ENCODE results near the gene NRIP2.
A peak's percentile ranks its signal among the peaks of the same experiment; 100 is the strongest.

The NRIP2 gene

GRCh38 chr12:2845280-2845679 is 10.4 kb upstream of the NRIP2 start:
- no peak for DNase-seq (ENCODE audit: low read depth in 2 of 2)

- no peak for DNase-seq (ENCODE audit: low read depth in 2 of 2)
These were observed 10.0 kb upstream of the NRIP2 start for GRCh38 chr12:2844786-2845185.

- no peak for DNase-seq (ENCODE audit: low read depth in 2 of 2)
These were observed 8.1 kb upstream of the NRIP2 start for GRCh38 chr12:2842948-2843347.

GRCh38 chr12:2841056-2841650 is 6.3 kb upstream of the NRIP2 start:
- DNase-seq (ENCODE audit: low read depth in 2 of 2): no peak

- no peak for DNase-seq (ENCODE audit: low read depth in 2 of 2)
These were observed 1.7 kb upstream of the NRIP2 start for GRCh38 chr12:2836574-2836973.

- DNase-seq (ENCODE audit: low read depth in 2 of 2): no peak
These were observed 1.0 kb upstream of the NRIP2 start for GRCh38 chr12:2835691-2836403.

- no peak for DNase-seq (ENCODE audit: low read depth in 2 of 2)
These were observed 1.0 kb downstream of the NRIP2 start for GRCh38 chr12:2833810-2834209.

GRCh38 chr12:2833327-2833726 is 1.5 kb downstream of the NRIP2 start:
- no peak for DNase-seq (ENCODE audit: low read depth in 2 of 2)

- no peak for DNase-seq (ENCODE audit: low read depth in 2 of 2)
These were observed 2.2 kb downstream of the NRIP2 start for GRCh38 chr12:2832550-2833127.

GRCh38 chr12:2829275-2829674 is 5.6 kb downstream of the NRIP2 start:
- no peak for DNase-seq (ENCODE audit: low read depth in 2 of 2)

- DNase-seq (ENCODE audit: low read depth in 2 of 2): no peak
These were observed 7.9 kb downstream of the NRIP2 start for GRCh38 chr12:2826721-2827515.

GRCh38 chr12:2826036-2826435 is 8.8 kb downstream of the NRIP2 start:
- DNase-seq (ENCODE audit: low read depth in 2 of 2): no peak

- no peak for DNase-seq (ENCODE audit: low read depth in 2 of 2)
These were observed 9.7 kb downstream of the NRIP2 start for GRCh38 chr12:2825132-2825531.

- DNase-seq (ENCODE audit: low read depth in 2 of 2): no peak
These were observed 10.3 kb downstream of the NRIP2 start for GRCh38 chr12:2824541-2824940.

- no peak for DNase-seq (ENCODE audit: low read depth in 2 of 2)
These were observed 11.4 kb downstream of the NRIP2 start for GRCh38 chr12:2823483-2823882.

GRCh38 chr12:2820432-2820831 is 14.4 kb downstream of the NRIP2 start:
- no peak for DNase-seq (ENCODE audit: low read depth in 2 of 2)

- DNase-seq (ENCODE audit: low read depth in 2 of 2): no peak
These were observed 15.0 kb downstream of the NRIP2 start for GRCh38 chr12:2819810-2820209.

- peak in 1 of 2 donors; percentile 32 for DNase-seq (ENCODE audit: low read depth in 2 of 2)
These were observed 21.3 kb downstream of the NRIP2 start for GRCh38 chr12:2813214-2814185.

- peak; percentile 90 to 96 for DNase-seq (ENCODE audit: low read depth in 2 of 2)
These were observed 22.3 kb downstream of the NRIP2 start, which contains the start of gene ITFG2 for GRCh38 chr12:2812290-2813213. TSS of gene ITFG2 (plus strand) at chr12:2812668. CDS start at chr12:2812761, 93 bp downstream.

GRCh38 chr12:2811801-2812200 is 23.0 kb downstream of the NRIP2 start:
- DNase-seq (ENCODE audit: low read depth in 2 of 2): no peak
